DND-41 (cell line): ENCODE measurements around the gene STMN3.

Experiments used
- EZH2 ChIP-seq: IDR thresholded peaks from 3 replicates; pipeline ENCODE4 v1.6.1; 2012; ENCODE audit warnings: borderline replicate concordance, low read depth, mild to moderate bottlenecking, moderate library complexity, low read length, inconsistent platforms; ENCODE audit not compliant: severe bottlenecking
- TF ChIP-seq, protein P1 (sequence below): IDR thresholded peaks from 2 replicates; pipeline ENCODE4 v1.5.1; 2012; ENCODE audit warnings: borderline replicate concordance, low read length, moderate library complexity, mild to moderate bottlenecking; ENCODE audit not compliant: poor library complexity, severe bottlenecking; ENCODE audit errors: extremely low read depth

DNA sequence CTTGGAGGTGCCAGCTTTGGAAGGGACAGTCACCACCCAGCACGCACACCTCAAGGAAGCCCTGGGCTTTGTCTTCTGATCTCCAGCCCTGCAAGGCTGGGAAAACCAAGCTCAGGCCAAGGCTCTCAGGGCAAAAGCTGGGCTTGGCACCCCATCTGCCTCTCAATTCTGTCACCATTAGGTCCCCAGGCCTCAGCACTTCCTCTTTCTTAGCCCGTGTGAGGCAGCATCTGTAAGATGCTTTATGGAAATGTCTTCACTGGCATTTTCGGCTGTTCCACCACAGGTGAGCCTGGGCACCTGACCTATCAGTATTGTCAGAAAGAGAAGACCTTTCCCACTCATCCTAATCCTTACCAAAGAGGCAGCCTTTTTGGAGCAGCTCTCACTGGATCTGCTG lies 50.9 kb downstream of the STMN3 start:
- TF ChIP-seq, protein P1, sequence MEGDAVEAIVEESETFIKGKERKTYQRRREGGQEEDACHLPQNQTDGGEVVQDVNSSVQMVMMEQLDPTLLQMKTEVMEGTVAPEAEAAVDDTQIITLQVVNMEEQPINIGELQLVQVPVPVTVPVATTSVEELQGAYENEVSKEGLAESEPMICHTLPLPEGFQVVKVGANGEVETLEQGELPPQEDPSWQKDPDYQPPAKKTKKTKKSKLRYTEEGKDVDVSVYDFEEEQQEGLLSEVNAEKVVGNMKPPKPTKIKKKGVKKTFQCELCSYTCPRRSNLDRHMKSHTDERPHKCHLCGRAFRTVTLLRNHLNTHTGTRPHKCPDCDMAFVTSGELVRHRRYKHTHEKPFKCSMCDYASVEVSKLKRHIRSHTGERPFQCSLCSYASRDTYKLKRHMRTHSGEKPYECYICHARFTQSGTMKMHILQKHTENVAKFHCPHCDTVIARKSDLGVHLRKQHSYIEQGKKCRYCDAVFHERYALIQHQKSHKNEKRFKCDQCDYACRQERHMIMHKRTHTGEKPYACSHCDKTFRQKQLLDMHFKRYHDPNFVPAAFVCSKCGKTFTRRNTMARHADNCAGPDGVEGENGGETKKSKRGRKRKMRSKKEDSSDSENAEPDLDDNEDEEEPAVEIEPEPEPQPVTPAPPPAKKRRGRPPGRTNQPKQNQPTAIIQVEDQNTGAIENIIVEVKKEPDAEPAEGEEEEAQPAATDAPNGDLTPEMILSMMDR, result no peak
- no peak for TF ChIP-seq EZH2
